ENCODE measurements around the gene CDC14A.

Gene CDC14A

DNA sequence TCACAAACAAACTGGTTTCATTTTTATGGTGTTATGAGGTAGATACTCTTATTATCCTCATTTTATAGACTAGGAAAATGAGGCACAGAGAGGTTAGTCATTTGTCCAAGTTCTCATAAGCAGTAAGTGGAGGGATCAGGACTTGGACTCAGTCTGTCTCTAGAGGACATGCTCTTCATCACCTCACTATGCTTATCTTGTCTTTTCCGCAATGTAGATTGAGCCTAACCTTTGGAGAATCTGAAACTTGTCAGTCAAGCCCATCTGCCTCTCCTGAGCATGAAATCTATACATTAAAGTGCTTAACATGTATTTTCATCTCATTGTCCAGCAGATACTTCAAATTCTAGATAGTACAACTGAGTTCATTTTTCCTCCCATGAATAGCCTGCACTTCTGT is 11.8 kb upstream of the CDC14A start:
- DNase-seq (ENCODE audit: insufficient read length, low spot score), result no peak
- TF ChIP-seq, protein P1, sequence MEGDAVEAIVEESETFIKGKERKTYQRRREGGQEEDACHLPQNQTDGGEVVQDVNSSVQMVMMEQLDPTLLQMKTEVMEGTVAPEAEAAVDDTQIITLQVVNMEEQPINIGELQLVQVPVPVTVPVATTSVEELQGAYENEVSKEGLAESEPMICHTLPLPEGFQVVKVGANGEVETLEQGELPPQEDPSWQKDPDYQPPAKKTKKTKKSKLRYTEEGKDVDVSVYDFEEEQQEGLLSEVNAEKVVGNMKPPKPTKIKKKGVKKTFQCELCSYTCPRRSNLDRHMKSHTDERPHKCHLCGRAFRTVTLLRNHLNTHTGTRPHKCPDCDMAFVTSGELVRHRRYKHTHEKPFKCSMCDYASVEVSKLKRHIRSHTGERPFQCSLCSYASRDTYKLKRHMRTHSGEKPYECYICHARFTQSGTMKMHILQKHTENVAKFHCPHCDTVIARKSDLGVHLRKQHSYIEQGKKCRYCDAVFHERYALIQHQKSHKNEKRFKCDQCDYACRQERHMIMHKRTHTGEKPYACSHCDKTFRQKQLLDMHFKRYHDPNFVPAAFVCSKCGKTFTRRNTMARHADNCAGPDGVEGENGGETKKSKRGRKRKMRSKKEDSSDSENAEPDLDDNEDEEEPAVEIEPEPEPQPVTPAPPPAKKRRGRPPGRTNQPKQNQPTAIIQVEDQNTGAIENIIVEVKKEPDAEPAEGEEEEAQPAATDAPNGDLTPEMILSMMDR (IDR thresholded peaks at IDR 0.05; ENCODE audit: insufficient read depth, missing control alignments), result no peak
- no peak for FAIRE-seq

DNA sequence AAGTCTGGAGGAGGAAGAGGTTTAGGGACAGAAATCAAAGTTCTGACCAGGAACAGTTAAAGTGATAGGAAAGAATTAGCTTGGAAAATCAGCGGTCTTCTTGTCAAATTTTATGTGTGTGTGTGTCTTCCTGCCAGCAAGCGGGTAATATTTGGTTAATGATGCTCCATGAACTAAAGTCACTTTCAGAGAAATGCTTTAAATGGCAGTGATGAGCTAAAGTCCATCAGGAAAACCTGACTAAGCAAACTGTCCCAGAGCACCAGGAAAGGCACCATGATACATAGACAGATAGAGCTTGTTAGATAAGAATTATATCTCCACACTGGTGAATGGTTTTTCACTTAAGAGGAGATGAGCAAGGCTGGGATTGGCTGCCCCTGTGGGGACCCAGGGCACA is 10.0 kb upstream of the CDC14A start:
- FAIRE-seq, result no peak
- no peak for DNase-seq (ENCODE audit: insufficient read length, low spot score)
- TF ChIP-seq, protein P1 (IDR thresholded peaks at IDR 0.05; ENCODE audit: insufficient read depth, missing control alignments), result no peak

DNA sequence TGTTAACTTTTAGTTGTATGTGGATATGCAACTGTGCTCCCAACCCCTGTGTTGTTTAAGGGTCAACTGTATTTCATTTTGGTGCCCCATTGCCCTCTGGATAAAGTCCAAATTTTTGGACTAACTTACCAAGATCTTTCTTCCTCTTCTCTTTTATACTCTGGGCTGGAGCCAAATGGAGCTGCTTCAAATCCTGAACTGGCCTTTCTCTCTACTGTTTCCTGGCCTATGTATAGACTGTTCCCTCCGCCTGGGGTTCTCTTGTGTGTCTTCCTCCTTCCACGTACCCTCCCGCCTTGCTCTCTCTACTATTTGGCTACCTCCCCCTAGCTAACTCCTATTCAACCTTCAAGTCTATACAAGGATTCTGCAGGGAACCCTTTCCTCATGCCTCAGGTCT is 8.4 kb upstream of the CDC14A start:
- TF ChIP-seq, protein P1 (IDR thresholded peaks at IDR 0.05; ENCODE audit: insufficient read depth, missing control alignments), result no peak
- no peak for DNase-seq (ENCODE audit: insufficient read length, low spot score)
- FAIRE-seq, result no peak

DNA sequence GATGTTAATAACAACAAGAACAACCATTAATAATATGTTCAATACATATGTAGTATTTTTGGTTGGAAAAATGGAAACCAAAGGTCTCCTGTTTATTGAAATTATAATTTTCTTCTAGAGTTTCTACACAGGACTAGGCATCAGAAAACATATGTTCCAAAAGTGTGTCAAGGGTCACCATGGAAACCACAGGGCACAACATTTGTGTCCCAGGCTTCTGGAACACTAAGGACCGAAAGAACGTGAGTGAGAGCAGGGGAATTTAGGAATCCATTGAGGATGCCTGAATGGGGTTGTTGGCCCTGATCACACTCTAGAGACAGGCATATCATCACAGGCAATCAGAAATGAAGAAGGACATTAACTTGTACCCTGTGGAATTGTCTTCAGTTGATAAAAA is 7.5 kb upstream of the CDC14A start:
- DNase-seq (ENCODE audit: insufficient read length, low spot score), result no peak
- no peak for FAIRE-seq

DNA sequence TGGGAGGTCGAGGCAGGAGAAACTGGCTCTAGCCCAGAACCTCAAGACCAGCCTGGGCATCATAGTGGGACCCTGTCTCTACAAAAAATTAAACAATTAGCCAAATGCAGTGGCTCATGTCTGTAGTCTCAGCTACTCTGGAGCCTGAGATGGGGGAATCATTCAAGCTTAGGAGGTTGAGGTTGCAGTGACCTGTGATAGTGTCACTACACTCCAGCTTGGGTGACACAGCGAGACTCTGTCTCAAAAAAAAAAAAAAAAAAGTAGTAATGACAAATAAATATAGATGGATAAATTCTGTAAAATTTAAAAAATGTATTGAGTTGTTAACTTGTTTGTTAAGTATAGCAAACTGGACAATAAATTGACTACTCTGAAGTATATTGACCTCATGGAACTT is 5.9 kb upstream of the CDC14A start:
- no peak for FAIRE-seq
- no peak for DNase-seq (ENCODE audit: insufficient read length, low spot score)
- TF ChIP-seq, protein P1 (IDR thresholded peaks at IDR 0.05; ENCODE audit: insufficient read depth, missing control alignments), result no peak

More for the DNA sequence above, 7.5 kb upstream of the CDC14A start:
- TF ChIP-seq, protein P1 (IDR thresholded peaks at IDR 0.05; ENCODE audit: insufficient read depth, missing control alignments), result no peak

DNA sequence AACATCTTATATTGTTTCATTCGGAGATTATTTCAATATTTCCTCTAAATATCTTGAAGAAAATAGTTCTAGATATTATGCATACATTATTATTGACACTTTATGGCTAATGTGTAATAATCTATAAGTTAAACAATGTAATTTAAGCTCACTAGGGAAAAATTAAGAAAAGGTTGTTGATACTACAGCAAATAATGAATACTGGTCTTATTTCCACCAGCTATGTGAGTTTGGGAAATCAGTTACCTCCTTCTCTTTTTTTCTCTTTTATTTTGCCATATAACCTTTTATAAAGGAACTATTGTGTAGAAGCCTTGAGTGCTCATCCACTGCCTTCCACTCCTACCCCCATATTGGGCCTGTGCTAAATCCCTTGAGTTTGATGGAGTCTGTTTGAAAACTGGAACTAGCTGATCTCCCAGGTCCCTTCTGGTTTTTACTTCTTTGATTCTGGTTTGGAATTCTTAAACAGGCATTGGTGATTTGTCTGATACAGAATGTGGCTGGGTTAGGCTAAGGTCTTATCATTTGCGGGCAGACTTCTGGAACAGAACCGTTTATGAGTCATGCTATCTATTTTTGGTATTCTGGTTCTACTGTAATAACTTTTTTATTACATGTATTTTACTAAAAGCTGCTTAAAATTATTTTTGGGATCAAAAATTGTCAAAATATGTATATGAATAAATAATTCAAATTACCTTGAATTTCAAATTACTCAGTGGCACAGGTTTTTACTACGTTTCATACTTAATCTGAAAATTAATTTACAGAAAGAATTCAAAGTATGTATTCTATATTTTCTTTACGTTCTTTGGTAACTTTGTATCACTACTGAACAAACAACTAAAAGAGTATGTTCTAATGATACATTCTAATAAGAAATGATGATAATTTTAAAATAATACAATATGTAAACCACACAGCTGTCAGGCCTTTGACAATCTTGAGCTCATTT is 5.0 kb upstream of the CDC14A start:
- TF ChIP-seq, protein P1 (IDR thresholded peaks at IDR 0.05; ENCODE audit: insufficient read depth, missing control alignments), result no peak
- FAIRE-seq, result no peak
- no peak for DNase-seq (ENCODE audit: insufficient read length, low spot score)

DNA sequence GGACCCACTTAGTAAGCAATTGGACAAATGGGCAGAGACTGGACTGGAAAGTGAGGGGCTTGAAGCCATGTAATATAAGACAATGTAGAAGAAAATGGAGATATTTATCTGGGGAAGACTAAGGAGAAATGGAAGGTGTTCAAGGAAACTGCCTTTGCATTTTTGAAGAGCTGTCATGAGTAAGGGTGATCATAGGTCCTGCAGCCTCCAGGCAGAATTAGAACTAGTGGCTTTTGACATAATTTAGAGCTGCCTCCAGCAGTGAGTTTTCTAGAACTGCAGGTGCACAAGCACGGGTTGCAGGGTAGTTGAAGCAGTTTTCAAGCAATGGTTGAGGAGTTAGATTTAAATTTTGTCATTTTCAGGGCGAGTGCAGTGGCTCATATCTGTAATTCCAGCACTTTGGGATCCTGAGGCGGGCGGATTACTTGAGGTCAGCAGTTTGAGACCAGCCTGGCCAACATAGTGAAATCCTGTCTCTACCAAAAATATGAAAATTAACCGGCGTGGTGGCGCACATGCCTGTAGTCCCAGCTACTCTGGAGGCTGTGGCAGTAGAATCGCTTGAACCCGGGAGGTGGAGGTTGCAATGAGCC is 3.7 kb upstream of the CDC14A start:
- DNase-seq (ENCODE audit: insufficient read length, low spot score) (no peak), FAIRE-seq (no peak)
- TF ChIP-seq, protein P1 (IDR thresholded peaks at IDR 0.05; ENCODE audit: insufficient read depth, missing control alignments), result no peak

Data from D721Med (cell line).